Stimulated activated CD8-positive, alpha-beta memory T cell treated with anti-CD3 and anti-CD28 coated beads, Interleukin-4, amount 100 ng/mL, for 24 hours (primary cell): ENCODE measurements around the gene PCK1.

Experiments
- DNase-seq: peaks from one replicate; pipeline ENCODE4 v3.0.0-alpha.2; 2020; ENCODE audit warnings: low read depth

The PCK1 gene

GRCh38 chr20:57561356-57562279, 708 bp downstream of the PCK1 start:
- DNase-seq, result no peak

- no peak for DNase-seq
These were observed 1.9 kb downstream of the PCK1 start for GRCh38 chr20:57562541-57563465.

GRCh38 chr20:57563522-57563921, 2.6 kb downstream of the PCK1 start:
- DNase-seq, result no peak

- DNase-seq, result no peak
These were observed 3.4 kb downstream of the PCK1 start for GRCh38 chr20:57564180-57564802.

GRCh38 chr20:57564951-57565642, 4.2 kb downstream of the PCK1 start:
- DNase-seq, result no peak

GRCh38 chr20:57566399-57566798, 5.5 kb downstream of the PCK1 start:
- no peak for DNase-seq

- DNase-seq, result no peak
These were observed 6.0 kb downstream of the PCK1 start for GRCh38 chr20:57566803-57567459.

GRCh38 chr20:57567471-57568079, 6.7 kb downstream of the PCK1 start:
- no peak for DNase-seq

- DNase-seq, result no peak
These were observed 7.4 kb downstream of the PCK1 start for GRCh38 chr20:57568088-57568896.

GRCh38 chr20:57568960-57569359, 8.1 kb downstream of the PCK1 start:
- DNase-seq, result no peak

- DNase-seq, result no peak
These were observed 9.4 kb downstream of the PCK1 start for GRCh38 chr20:57570145-57570850.

- no peak for DNase-seq
These were observed 10.0 kb downstream of the PCK1 start for GRCh38 chr20:57570920-57571319.

- no peak for DNase-seq
These were observed 11.0 kb downstream of the PCK1 start for GRCh38 chr20:57571782-57572416.

- DNase-seq, result no peak
These were observed 12.3 kb downstream of the PCK1 start for GRCh38 chr20:57573242-57573641.

GRCh38 chr20:57573894-57574293, 13.0 kb downstream of the PCK1 start:
- no peak for DNase-seq

- DNase-seq, result no peak
These were observed 14.0 kb downstream of the PCK1 start for GRCh38 chr20:57574954-57575353.

- DNase-seq, result no peak
These were observed 15.1 kb downstream of the PCK1 start for GRCh38 chr20:57576002-57576401.

GRCh38 chr20:57576617-57577550, 16.0 kb downstream of the PCK1 start:
- no peak for DNase-seq
